Measurements from ENCODE around the gene VN1R4.
"Not testable (repeated sequence)": the region's sequence is repeated elsewhere in the genome, so short reads cannot be mapped to it uniquely, and the experiment has no call there.

DNA sequence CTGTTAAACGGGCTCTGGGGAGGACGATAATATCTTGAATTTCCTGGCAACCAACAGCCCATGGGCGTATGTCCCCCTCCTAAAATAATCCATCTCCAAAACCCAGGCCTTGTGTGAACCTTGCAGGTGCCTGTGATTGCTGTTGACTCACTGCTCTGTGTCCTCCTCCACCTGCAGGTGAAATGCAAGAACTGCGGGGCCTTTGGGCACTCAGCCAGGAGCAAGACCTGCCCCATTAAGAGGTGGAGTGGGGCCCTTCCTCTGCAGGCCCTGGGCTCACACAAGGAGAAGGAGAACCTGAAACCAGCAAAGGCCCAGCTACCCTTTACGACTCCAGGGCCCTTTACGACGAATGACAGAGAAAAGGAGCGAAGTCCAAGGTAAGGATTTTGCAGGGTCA is 14.4 kb upstream of the VN1R4 start:
- TF ChIP-seq, protein P1, sequence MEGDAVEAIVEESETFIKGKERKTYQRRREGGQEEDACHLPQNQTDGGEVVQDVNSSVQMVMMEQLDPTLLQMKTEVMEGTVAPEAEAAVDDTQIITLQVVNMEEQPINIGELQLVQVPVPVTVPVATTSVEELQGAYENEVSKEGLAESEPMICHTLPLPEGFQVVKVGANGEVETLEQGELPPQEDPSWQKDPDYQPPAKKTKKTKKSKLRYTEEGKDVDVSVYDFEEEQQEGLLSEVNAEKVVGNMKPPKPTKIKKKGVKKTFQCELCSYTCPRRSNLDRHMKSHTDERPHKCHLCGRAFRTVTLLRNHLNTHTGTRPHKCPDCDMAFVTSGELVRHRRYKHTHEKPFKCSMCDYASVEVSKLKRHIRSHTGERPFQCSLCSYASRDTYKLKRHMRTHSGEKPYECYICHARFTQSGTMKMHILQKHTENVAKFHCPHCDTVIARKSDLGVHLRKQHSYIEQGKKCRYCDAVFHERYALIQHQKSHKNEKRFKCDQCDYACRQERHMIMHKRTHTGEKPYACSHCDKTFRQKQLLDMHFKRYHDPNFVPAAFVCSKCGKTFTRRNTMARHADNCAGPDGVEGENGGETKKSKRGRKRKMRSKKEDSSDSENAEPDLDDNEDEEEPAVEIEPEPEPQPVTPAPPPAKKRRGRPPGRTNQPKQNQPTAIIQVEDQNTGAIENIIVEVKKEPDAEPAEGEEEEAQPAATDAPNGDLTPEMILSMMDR (IDR thresholded peaks at IDR 0.05), result not testable (repeated sequence)
- not testable (repeated sequence) for TF ChIP-seq POLR2A (IDR thresholded peaks at IDR 0.05)
